ENCODE measurements around the gene FA2H.

DNA sequence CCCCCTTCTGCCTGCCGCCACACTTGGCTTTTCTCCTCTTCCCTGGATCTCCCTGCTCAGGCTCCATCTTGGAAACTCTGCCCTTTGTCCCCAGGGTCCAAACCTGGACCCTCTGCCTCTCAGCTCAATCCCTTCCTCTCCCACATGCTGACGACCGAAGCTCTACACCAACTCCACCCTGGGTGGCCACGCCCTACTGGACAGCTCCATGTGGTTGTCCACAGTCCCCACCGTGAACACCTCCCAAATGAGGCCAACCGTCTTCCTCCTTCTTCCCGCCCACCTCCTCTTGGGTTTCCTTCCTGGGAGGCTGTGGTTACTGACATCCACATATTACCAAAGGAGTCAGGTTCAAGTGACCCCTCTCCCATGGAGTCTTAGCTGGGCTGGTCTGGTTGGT, 51.4 kb downstream of the FA2H start:
- TF ChIP-seq POLR2A (IDR thresholded peaks at IDR 0.05) = no peak
- TF ChIP-seq, protein P1, sequence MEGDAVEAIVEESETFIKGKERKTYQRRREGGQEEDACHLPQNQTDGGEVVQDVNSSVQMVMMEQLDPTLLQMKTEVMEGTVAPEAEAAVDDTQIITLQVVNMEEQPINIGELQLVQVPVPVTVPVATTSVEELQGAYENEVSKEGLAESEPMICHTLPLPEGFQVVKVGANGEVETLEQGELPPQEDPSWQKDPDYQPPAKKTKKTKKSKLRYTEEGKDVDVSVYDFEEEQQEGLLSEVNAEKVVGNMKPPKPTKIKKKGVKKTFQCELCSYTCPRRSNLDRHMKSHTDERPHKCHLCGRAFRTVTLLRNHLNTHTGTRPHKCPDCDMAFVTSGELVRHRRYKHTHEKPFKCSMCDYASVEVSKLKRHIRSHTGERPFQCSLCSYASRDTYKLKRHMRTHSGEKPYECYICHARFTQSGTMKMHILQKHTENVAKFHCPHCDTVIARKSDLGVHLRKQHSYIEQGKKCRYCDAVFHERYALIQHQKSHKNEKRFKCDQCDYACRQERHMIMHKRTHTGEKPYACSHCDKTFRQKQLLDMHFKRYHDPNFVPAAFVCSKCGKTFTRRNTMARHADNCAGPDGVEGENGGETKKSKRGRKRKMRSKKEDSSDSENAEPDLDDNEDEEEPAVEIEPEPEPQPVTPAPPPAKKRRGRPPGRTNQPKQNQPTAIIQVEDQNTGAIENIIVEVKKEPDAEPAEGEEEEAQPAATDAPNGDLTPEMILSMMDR (IDR thresholded peaks at IDR 0.05) = no peak
